ENCODE results near the gene GRM4.

Gene GRM4

DNA sequence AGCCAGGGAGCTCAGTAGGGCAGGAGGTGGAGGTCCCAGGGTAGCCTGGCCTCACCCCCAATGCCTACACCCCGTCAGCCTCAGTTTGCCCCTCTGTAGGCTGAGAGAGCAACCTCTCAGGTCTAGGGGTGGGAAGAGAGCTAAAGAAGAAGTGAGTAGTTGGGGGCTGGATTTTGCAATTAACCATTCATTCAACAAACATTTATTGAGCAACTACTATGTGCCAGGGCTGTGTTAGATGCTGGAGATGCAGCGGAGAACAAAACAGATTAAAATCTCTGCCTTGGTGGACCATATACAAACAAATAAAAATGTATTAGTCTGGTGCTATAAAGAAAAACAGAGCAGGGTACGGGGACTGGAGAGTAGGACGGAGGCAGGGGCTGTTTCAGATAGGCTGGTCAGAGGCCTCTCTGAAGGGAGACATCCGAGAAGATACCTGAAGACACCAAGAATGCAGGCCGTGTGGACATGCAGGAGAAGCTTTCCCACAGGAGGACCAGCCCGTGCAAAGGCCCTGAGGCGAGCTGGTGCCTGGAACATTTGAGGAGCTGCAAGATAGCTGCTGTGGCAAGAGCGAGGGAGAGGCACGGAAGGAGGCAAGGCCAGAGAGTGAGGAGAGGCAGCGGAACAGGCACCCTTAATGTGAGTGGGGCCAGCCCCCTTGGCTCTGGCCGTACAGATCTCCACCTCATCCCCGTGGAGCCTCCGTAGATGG lies 60.3 kb downstream of the GRM4 start:
- H3K4me3 ChIP-seq (ENCODE audit: low read length, poor library complexity, severe bottlenecking): no peak overlapping the region
- TF ChIP-seq CTCF (conservative IDR thresholded peaks at IDR 0.05; ENCODE audit: low read length) (no peak), EZH2phosphoT487 (IDR thresholded peaks at IDR 0.05; ENCODE audit: borderline replicate concordance) (no peak)

DNA sequence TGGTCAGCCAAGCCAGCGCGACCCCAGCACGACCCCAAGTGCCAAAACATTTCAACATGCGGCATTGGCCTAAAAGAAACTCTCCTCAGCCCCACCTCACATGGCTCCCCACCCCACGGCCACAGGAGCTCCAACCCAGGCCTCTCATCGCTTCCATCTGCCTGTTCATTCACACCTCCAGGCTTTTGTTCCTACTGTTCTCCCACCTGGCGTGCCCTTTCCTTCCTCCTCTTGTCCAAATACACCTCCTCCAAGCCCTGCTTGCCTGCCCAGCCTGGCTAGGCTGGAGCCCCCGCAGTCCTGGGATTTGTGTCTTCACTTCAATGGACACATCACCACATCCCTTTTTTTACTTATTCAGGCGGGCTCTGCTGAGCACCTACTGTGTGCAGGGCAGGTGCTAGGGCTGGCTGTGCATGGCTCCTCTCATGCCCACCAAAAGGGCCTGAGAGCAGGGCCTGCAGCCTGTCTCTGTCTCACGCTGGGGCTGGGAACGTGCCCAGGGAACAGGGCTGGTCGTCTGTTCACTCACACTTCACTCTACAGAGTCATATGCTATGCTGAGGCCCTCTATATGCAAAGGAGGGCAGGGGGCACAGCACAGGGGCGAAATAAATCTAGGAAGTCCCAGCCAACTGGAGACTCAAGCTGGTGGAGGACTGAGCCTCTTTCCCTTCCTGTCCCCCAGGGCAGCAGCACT lies 61.1 kb downstream of the GRM4 start:
- no peak for TF ChIP-seq EZH2phosphoT487 (IDR thresholded peaks at IDR 0.05; ENCODE audit: borderline replicate concordance)
- TF ChIP-seq CTCF (conservative IDR thresholded peaks at IDR 0.05; ENCODE audit: low read length): no peak
- Histone ChIP-seq H2AFZ (ENCODE audit: low read length) (no peak overlapping the region), H4K20me1 (ENCODE audit: insufficient read depth, low read length, poor library complexity, severe bottlenecking) (no peaks in the 10 kb centered on the region), H3K79me2 (ENCODE audit: insufficient read depth, low read length) (no peaks in the 10 kb centered on the region), H3F3A (ENCODE audit: low read depth) (no peaks in the 10 kb centered on the region), H3K4me3 (ENCODE audit: low read length, poor library complexity, severe bottlenecking) (no peak overlapping the region), H3K36me3 (ENCODE audit: insufficient read depth, low read length) (no peaks in the 10 kb centered on the region), H3K27me3 (ENCODE audit: insufficient read depth, low read length, poor library complexity, severe bottlenecking) (no peaks in the 10 kb centered on the region), H3K9me2 (replicated peaks; ENCODE audit: low read depth, low read length) (no peaks in the 10 kb centered on the region), H3K4me2 (ENCODE audit: low read depth, low read length, poor library complexity, severe bottlenecking) (no peak overlapping the region), H3K9ac (ENCODE audit: low read depth, low read length, poor library complexity, severe bottlenecking) (no peak overlapping the region), H3K9me3 (ENCODE audit: insufficient read depth, low read depth, low read length) (no peaks in the 10 kb centered on the region), H3K4me1 (ENCODE audit: insufficient read depth, low read length, poor library complexity, severe bottlenecking) (peaks cover 11% of the 10 kb centered on the region)

More for the DNA sequence above, 60.3 kb downstream of the GRM4 start:
- no peaks in the 10 kb centered on the region for H3K79me2 ChIP-seq (ENCODE audit: insufficient read depth, low read length)
- no peaks in the 10 kb centered on the region for H3K9me2 ChIP-seq (replicated peaks; ENCODE audit: low read depth, low read length)
- H3K27me3 ChIP-seq (ENCODE audit: insufficient read depth, low read length, poor library complexity, severe bottlenecking): no peaks in the 10 kb centered on the region
- no peak overlapping the region for H3K4me2 ChIP-seq (ENCODE audit: low read depth, low read length, poor library complexity, severe bottlenecking)
- H4K20me1 ChIP-seq (ENCODE audit: insufficient read depth, low read length, poor library complexity, severe bottlenecking): no peaks in the 10 kb centered on the region
- no peak overlapping the region for H2AFZ ChIP-seq (ENCODE audit: low read length)
- no peaks in the 10 kb centered on the region for H3K9me3 ChIP-seq (ENCODE audit: insufficient read depth, low read depth, low read length)
- H3F3A ChIP-seq (ENCODE audit: low read depth): no peaks in the 10 kb centered on the region
- H3K4me1 ChIP-seq (ENCODE audit: insufficient read depth, low read length, poor library complexity, severe bottlenecking): peaks cover 11% of the 10 kb centered on the region
- H3K36me3 ChIP-seq (ENCODE audit: insufficient read depth, low read length): no peaks in the 10 kb centered on the region
- no peak overlapping the region for H3K9ac ChIP-seq (ENCODE audit: low read depth, low read length, poor library complexity, severe bottlenecking)

DNA sequence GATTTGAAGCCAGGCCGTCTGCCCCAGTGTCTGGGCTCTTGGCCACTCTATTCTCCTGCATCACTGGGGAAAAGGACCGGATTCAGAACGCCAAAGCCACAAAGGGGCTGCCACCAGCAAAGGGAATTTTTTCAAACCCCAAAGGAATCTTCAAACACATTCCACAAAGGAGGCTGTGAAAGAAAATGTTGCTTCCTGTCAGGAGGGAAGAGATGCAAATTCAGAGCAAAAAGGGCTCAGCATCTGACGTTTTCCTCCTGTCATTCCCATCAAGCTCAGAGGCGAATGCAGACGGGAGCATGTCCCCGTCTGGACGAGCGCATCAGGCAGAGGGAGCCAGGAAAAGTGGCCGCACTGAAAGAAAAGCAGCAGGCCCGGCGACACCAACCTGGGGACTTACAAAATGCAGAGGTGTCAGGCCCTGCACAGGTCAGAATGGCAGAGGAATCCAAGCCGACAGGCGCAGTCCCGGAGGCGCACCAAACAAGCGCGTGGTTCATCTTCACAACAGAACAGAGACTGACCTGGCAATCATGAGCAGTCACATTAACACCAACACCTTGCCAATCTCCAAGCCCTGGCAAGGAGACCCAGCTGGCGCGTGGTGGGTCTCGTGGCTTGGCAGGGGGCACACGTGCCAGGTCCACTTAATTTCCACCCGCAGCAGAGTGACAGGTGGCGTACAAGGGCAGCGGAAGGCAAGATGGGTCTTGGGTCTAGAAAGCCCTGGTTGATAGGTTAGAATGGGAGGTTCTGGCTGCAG lies 62.8 kb downstream of the GRM4 start:
- no peak for TF ChIP-seq EZH2phosphoT487 (IDR thresholded peaks at IDR 0.05; ENCODE audit: borderline replicate concordance)
- TF ChIP-seq CTCF (conservative IDR thresholded peaks at IDR 0.05; ENCODE audit: low read length): no peak
- no peaks in the 10 kb centered on the region for H3K27me3 ChIP-seq (ENCODE audit: insufficient read depth, low read length, poor library complexity, severe bottlenecking)
- H3F3A ChIP-seq (ENCODE audit: low read depth): no peaks in the 10 kb centered on the region
- no peaks in the 10 kb centered on the region for H3K79me2 ChIP-seq (ENCODE audit: insufficient read depth, low read length)
- H3K4me2 ChIP-seq (ENCODE audit: low read depth, low read length, poor library complexity, severe bottlenecking): peak overlapping the region; percentile 11
- H3K36me3 ChIP-seq (ENCODE audit: insufficient read depth, low read length): no peaks in the 10 kb centered on the region
- H2AFZ ChIP-seq (ENCODE audit: low read length): no peak overlapping the region
- no peaks in the 10 kb centered on the region for H4K20me1 ChIP-seq (ENCODE audit: insufficient read depth, low read length, poor library complexity, severe bottlenecking)
- no peak overlapping the region for H3K9ac ChIP-seq (ENCODE audit: low read depth, low read length, poor library complexity, severe bottlenecking)
- H3K9me2 ChIP-seq (replicated peaks; ENCODE audit: low read depth, low read length): no peaks in the 10 kb centered on the region
- H3K9me3 ChIP-seq (ENCODE audit: insufficient read depth, low read depth, low read length): no peaks in the 10 kb centered on the region
- no peak overlapping the region for H3K4me3 ChIP-seq (ENCODE audit: low read length, poor library complexity, severe bottlenecking)
- peaks cover 11% of the 10 kb centered on the region for H3K4me1 ChIP-seq (ENCODE audit: insufficient read depth, low read length, poor library complexity, severe bottlenecking)
